Fibroblast of lung (primary cell): ENCODE measurements around the gene FAT2. TPM values are rescaled to one million over a fixed set of nuclear protein-coding genes. Genes with fewer than 3 reads are reported as not detected.

Experiments
- DNase-seq, 2 donors: peaks; one replicate each; pipeline versions ENCODE4 v3.0.0 to v3.0.0-alpha.2; 2010; ENCODE audit warnings: low read depth in 2 of 2
- H2AFZ ChIP-seq: 2 replicates; pipeline ENCODE4 v1.5.1; 2012; ENCODE audit warnings: low read length, control low read depth, inconsistent platforms
- H3K27ac ChIP-seq: 2 replicates; pipeline ENCODE4 v1.5.1; 2011; ENCODE audit warnings: low read length, control low read depth; ENCODE audit not compliant: insufficient read depth
- H3K27me3 ChIP-seq: 2 replicates; pipeline ENCODE4 v1.5.1; 2011; ENCODE audit warnings: mild to moderate bottlenecking, low read length; ENCODE audit not compliant: control insufficient read depth, insufficient read depth
- H3K36me3 ChIP-seq: 2 replicates; pipeline ENCODE4 v1.5.1; 2011; ENCODE audit warnings: low read length; ENCODE audit not compliant: control insufficient read depth, insufficient read depth
- H3K4me1 ChIP-seq: 2 replicates; pipeline ENCODE4 v1.5.1; 2011; ENCODE audit warnings: low read length; ENCODE audit not compliant: control insufficient read depth, insufficient read depth; ENCODE audit errors: extremely low read depth
- H3K4me2 ChIP-seq: 2 replicates; pipeline ENCODE4 v1.5.1; 2011; ENCODE audit warnings: low read length, control low read depth; ENCODE audit not compliant: insufficient read depth; ENCODE audit errors: extremely low read depth
- H3K4me3 ChIP-seq, 4 experiments: fragments of 200-600 bp in 1 of 4; sonication (generic) in 1 of 4; replicated peaks in 1 of 4; 2 replicates each; pipeline ENCODE4 v1.5.1; 2011 to 2016; ENCODE audit warnings: low read length in 4 of 4, low read depth in 3 of 4, mild to moderate bottlenecking in 3 of 4, control low read depth in 2 of 4, inconsistent platforms in 1 of 4, mixed read lengths in 1 of 4; ENCODE audit not compliant: insufficient read depth in 1 of 4; ENCODE audit errors: control extremely low read depth in 1 of 4
- H3K79me2 ChIP-seq: 2 replicates; pipeline ENCODE4 v1.5.1; 2012; ENCODE audit warnings: mild to moderate bottlenecking, low read length, inconsistent platforms; ENCODE audit not compliant: control insufficient read depth, insufficient read depth
- H3K9ac ChIP-seq: 2 replicates; pipeline ENCODE4 v1.5.1; 2011; ENCODE audit warnings: mild to moderate bottlenecking, low read length, control low read depth; ENCODE audit not compliant: insufficient read depth
- H3K9me3 ChIP-seq: 2 replicates; pipeline ENCODE4 v1.5.1; 2012; ENCODE audit warnings: low read depth, low read length; ENCODE audit not compliant: control insufficient read depth, insufficient read depth
- H4K20me1 ChIP-seq: 2 replicates; pipeline ENCODE4 v1.5.1; 2011; ENCODE audit warnings: low read length; ENCODE audit not compliant: control insufficient read depth, insufficient read depth; ENCODE audit errors: extremely low read depth
- CTCF ChIP-seq, 2 donors: IDR thresholded peaks in 1 of 2; conservative IDR thresholded peaks in 1 of 2; 1 replicate in 1 of 2; 2 replicates in 1 of 2; pipeline ENCODE4 v1.5.1; 2011 to 2012; ENCODE audit warnings: low read length in 2 of 2, control low read depth in 1 of 2, inconsistent platforms in 1 of 2, low read depth in 1 of 2, mild to moderate bottlenecking in 1 of 2
- EZH2 ChIP-seq: IDR thresholded peaks from 2 replicates; pipeline ENCODE4 v1.5.1; 2012; ENCODE audit warnings: low read length, control low read depth, mild to moderate bottlenecking; ENCODE audit errors: missing control alignments
- polyA plus RNA-seq, 2 donors: library from polyadenylated mRNA; depleted of rRNA in 1 of 2; stranded (reverse) in 1 of 2; unstranded in 1 of 2; fragments of >200 nt; gene quantifications; 2 replicates each; pipeline ENCODE4 v1.2.1, GENCODE V29; 2011 to 2012; ENCODE audit warnings: missing spikeins in 1 of 2
- total RNA-seq: library from RNA; depleted of rRNA; stranded (reverse); fragments of >200 nt; gene quantifications from 2 replicates; pipeline ENCODE4 v1.2.1, GENCODE V29; 2014

Gene FAT2
- total and polyA plus RNA-seq, 2 donors (not counting 1 experiment from before 2014, with no cell fraction given) = under 0.01 TPM; not detected in 1

GRCh38 chr5:151581812-151582583, 9.1 kb downstream of the FAT2 start:
- Histone ChIP-seq H3K4me1 (no peaks in the 10 kb centered on the region), H3K9me3 (no peaks in the 10 kb centered on the region), H3K36me3 (no peaks in the 10 kb centered on the region), H2AFZ (no peak overlapping the region), H3K4me2 (no peak overlapping the region), H3K79me2 (no peaks in the 10 kb centered on the region), H3K27ac (no peak overlapping the region), H3K9ac (no peak overlapping the region), H3K27me3 (no peaks in the 10 kb centered on the region), H3K4me3 (no peak overlapping the region), H4K20me1 (no peaks in the 10 kb centered on the region)
- TF ChIP-seq EZH2 (no peak), CTCF (conservative IDR thresholded peaks at IDR 0.05 in 1 of 2, IDR thresholded peaks at IDR 0.05 in 1 of 2; ENCODE audit: low read depth in 1 of 2, low read length in 2 of 2) (no peak)
- DNase-seq = no peak

GRCh38 chr5:151581347-151581746, 9.8 kb downstream of the FAT2 start:
- DNase-seq = no peak
- Histone ChIP-seq H3K4me1 (no peaks in the 10 kb centered on the region), H3K4me3 (no peak overlapping the region), H3K27ac (no peak overlapping the region), H3K79me2 (no peaks in the 10 kb centered on the region), H4K20me1 (no peaks in the 10 kb centered on the region), H2AFZ (no peak overlapping the region), H3K9me3 (no peaks in the 10 kb centered on the region), H3K4me2 (no peak overlapping the region), H3K36me3 (no peaks in the 10 kb centered on the region), H3K9ac (no peak overlapping the region), H3K27me3 (no peaks in the 10 kb centered on the region)
- TF ChIP-seq CTCF (conservative IDR thresholded peaks at IDR 0.05 in 1 of 2, IDR thresholded peaks at IDR 0.05 in 1 of 2; ENCODE audit: low read depth in 1 of 2, low read length in 2 of 2) (no peak), EZH2 (no peak)

- H3K4me2 ChIP-seq = no peak overlapping the region
- no peaks in the 10 kb centered on the region for H3K4me1 ChIP-seq
- H2AFZ ChIP-seq = no peak overlapping the region
- H3K9me3 ChIP-seq = no peaks in the 10 kb centered on the region
- H3K27ac ChIP-seq = no peak overlapping the region
- H3K4me3 ChIP-seq = no peak overlapping the region
- H3K27me3 ChIP-seq = no peaks in the 10 kb centered on the region
- no peaks in the 10 kb centered on the region for H3K36me3 ChIP-seq
- no peaks in the 10 kb centered on the region for H4K20me1 ChIP-seq
- no peak overlapping the region for H3K9ac ChIP-seq
- no peak for DNase-seq
- TF ChIP-seq EZH2 (no peak), CTCF (conservative IDR thresholded peaks at IDR 0.05 in 1 of 2, IDR thresholded peaks at IDR 0.05 in 1 of 2; ENCODE audit: low read depth in 1 of 2, low read length in 2 of 2) (no peak)
- H3K79me2 ChIP-seq = no peaks in the 10 kb centered on the region
Measured at GRCh38 chr5:151580858-151581257, 10.3 kb downstream of the FAT2 start.
